ENCODE measurements around the gene CYS1. TPM values are rescaled to one million over a fixed set of nuclear protein-coding genes. Genes with fewer than 3 reads are reported as not detected.

The CYS1 gene
- total RNA-seq, 2 donors from 2014 or later = 0.29 to 0.44 TPM

DNA sequence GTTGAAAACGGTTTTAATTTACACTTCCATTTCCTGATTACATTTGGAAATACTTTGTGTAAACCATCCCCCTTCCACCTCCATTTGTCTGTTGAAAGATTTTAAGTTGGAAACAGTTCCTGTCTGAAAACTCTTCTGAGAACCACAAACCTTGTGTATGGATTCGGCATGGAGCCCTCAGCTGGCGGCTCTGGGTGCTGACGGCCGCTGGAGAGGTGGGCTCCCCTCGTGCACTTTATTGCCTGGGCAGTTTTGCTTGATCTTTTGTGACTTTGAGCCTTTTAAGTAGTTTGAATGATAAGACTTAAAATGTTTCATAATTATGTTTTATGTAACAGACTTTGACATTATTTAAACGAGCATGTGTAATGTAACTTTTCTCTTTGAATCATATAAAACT lies 25.8 kb downstream of the CYS1 start:
- Histone ChIP-seq H3K9me3 (ENCODE audit: control insufficient read depth, low read length) (no peaks in the 10 kb centered on the region), H3K36me3 (ENCODE audit: control insufficient read depth, insufficient read depth, low read length) (peaks cover 37% of the 10 kb centered on the region), H3K4me3 (ENCODE audit: low read length) (no peak overlapping the region), H3K27me3 (ENCODE audit: control insufficient read depth, insufficient read depth, low read length, poor library complexity, severe bottlenecking) (no peaks in the 10 kb centered on the region), H3K27ac (ENCODE audit: low read depth, low read length) (no peak overlapping the region), H3K9ac (ENCODE audit: extremely low read depth, low read length, poor library complexity, severe bottlenecking) (no peak overlapping the region), H3K4me1 (ENCODE audit: control insufficient read depth, insufficient read depth, low read length) (no peaks in the 10 kb centered on the region)
- WGBS, 2 experiments (ENCODE audit: insufficient coverage in 1 of 2, insufficient read length in 1 of 2) = 89 to 90% methylated on average over 4 to 7 of the region's 7 CpGs
- H3K4me1 Mint-ChIP-seq = peaks cover 24% of the 10 kb centered on the region
- H3K4me3 Mint-ChIP-seq = no peak overlapping the region
- TF ChIP-seq, protein P1, sequence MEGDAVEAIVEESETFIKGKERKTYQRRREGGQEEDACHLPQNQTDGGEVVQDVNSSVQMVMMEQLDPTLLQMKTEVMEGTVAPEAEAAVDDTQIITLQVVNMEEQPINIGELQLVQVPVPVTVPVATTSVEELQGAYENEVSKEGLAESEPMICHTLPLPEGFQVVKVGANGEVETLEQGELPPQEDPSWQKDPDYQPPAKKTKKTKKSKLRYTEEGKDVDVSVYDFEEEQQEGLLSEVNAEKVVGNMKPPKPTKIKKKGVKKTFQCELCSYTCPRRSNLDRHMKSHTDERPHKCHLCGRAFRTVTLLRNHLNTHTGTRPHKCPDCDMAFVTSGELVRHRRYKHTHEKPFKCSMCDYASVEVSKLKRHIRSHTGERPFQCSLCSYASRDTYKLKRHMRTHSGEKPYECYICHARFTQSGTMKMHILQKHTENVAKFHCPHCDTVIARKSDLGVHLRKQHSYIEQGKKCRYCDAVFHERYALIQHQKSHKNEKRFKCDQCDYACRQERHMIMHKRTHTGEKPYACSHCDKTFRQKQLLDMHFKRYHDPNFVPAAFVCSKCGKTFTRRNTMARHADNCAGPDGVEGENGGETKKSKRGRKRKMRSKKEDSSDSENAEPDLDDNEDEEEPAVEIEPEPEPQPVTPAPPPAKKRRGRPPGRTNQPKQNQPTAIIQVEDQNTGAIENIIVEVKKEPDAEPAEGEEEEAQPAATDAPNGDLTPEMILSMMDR (conservative IDR thresholded peaks at IDR 0.05) = peak; percentile 48
- H3K9me3 Mint-ChIP-seq = no peaks in the 10 kb centered on the region
- no peak for DNase-seq
- H3K27me3 Mint-ChIP-seq (ENCODE audit: insufficient read depth) = no peaks in the 10 kb centered on the region
- H3K36me3 Mint-ChIP-seq (ENCODE audit: low read depth) = peaks cover 21% of the 10 kb centered on the region
- H3K27ac Mint-ChIP-seq = no peak overlapping the region

DNA sequence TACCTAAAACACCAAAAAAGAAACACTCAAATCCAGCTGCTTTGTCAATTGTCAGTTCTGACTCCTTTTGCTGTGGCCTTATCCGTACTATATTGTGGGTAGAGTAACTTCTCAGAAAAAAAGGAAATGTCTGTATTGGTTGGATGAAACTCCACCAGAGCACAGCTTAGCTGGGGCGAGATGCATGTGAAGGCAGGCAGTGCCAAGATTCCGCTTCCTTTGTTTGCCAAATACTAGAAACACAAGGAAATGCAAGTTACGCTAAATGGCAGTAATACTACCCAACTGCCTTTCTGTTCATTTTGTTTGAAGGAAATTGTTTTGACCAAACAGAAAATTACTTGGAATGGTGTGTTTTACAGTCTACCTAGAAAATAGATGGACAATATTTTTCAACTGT lies 26.9 kb downstream of the CYS1 start:
- no peak for DNase-seq
- Mint-ChIP-seq H3K9me3 (no peaks in the 10 kb centered on the region), H3K27ac (no peak overlapping the region), H3K4me3 (no peak overlapping the region), H3K36me3 (ENCODE audit: low read depth) (peaks cover 23% of the 10 kb centered on the region), H3K4me1 (peaks cover 24% of the 10 kb centered on the region), H3K27me3 (ENCODE audit: insufficient read depth) (no peaks in the 10 kb centered on the region)
- no peaks in the 10 kb centered on the region for H3K27me3 ChIP-seq (ENCODE audit: control insufficient read depth, insufficient read depth, low read length, poor library complexity, severe bottlenecking)
- no peak overlapping the region for H3K27ac ChIP-seq (ENCODE audit: low read depth, low read length)
- peaks cover 43% of the 10 kb centered on the region for H3K36me3 ChIP-seq (ENCODE audit: control insufficient read depth, insufficient read depth, low read length)
- TF ChIP-seq, protein P1 (conservative IDR thresholded peaks at IDR 0.05) = no peak
- WGBS, 2 experiments (ENCODE audit: insufficient coverage in 1 of 2, insufficient read length in 1 of 2) = 92 to 96% methylated on average over 4 of the region's 4 CpGs
- H3K9me3 ChIP-seq (ENCODE audit: control insufficient read depth, low read length) = no peaks in the 10 kb centered on the region
- no peaks in the 10 kb centered on the region for H3K4me1 ChIP-seq (ENCODE audit: control insufficient read depth, insufficient read depth, low read length)
- H3K4me3 ChIP-seq (ENCODE audit: low read length) = no peak overlapping the region
- no peak overlapping the region for H3K9ac ChIP-seq (ENCODE audit: extremely low read depth, low read length, poor library complexity, severe bottlenecking)

DNA sequence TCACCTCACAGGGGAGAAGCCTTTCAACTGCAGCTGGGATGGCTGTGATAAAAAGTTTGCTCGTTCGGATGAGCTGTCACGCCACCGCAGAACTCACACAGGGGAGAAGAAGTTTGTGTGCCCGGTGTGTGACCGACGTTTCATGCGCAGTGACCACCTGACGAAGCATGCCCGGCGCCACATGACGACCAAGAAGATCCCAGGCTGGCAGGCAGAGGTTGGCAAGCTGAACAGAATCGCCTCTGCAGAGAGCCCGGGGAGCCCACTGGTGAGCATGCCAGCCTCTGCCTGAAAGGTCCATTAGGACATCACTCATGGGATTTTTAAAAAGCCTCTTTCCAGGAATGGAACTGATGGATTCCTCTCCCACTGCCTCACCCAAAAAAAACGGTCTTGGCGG lies 28.0 kb downstream of the CYS1 start:
- H3K4me1 Mint-ChIP-seq = peaks cover 20% of the 10 kb centered on the region
- 92 to 97% methylated on average over 14 to 16 of the region's 16 CpGs for WGBS, 2 experiments (ENCODE audit: insufficient coverage in 1 of 2, insufficient read length in 1 of 2)
- no peak for DNase-seq
- H3K27ac ChIP-seq (ENCODE audit: low read depth, low read length) = no peak overlapping the region
- peaks cover 27% of the 10 kb centered on the region for H3K36me3 Mint-ChIP-seq (ENCODE audit: low read depth)
- TF ChIP-seq, protein P1 (conservative IDR thresholded peaks at IDR 0.05) = no peak
- no peak overlapping the region for H3K27ac Mint-ChIP-seq
- H3K4me3 ChIP-seq (ENCODE audit: low read length) = no peak overlapping the region
- H3K27me3 ChIP-seq (ENCODE audit: control insufficient read depth, insufficient read depth, low read length, poor library complexity, severe bottlenecking) = no peaks in the 10 kb centered on the region
- H3K36me3 ChIP-seq (ENCODE audit: control insufficient read depth, insufficient read depth, low read length) = peaks cover 43% of the 10 kb centered on the region
- no peaks in the 10 kb centered on the region for H3K9me3 Mint-ChIP-seq
- no peaks in the 10 kb centered on the region for H3K4me1 ChIP-seq (ENCODE audit: control insufficient read depth, insufficient read depth, low read length)
- H3K9ac ChIP-seq (ENCODE audit: extremely low read depth, low read length, poor library complexity, severe bottlenecking) = no peak overlapping the region
- no peaks in the 10 kb centered on the region for H3K9me3 ChIP-seq (ENCODE audit: control insufficient read depth, low read length)
- H3K27me3 Mint-ChIP-seq (ENCODE audit: insufficient read depth) = no peaks in the 10 kb centered on the region
- no peak overlapping the region for H3K4me3 Mint-ChIP-seq

All from endodermal cell (in vitro differentiated cells).